Endothelial cell (in vitro differentiated cells): ENCODE data around the gene CERCAM. TPM values are rescaled to one million over a fixed set of nuclear protein-coding genes. Genes with fewer than 3 reads are reported as not detected.

Source experiments
- DNase-seq: peaks from one replicate; pipeline ENCODE4 v3.0.0; 2021; ENCODE audit warnings: low spot score
- H3K27ac Mint-ChIP-seq: one replicate; pipeline ENCODE4 v1.8.0; 2021; ENCODE audit warnings: mixed read lengths, inconsistent platforms; ENCODE audit not compliant: unreplicated experiment
- H3K27me3 Mint-ChIP-seq: one replicate; pipeline ENCODE4 v1.8.0; 2021; ENCODE audit warnings: mild to moderate bottlenecking, moderate library complexity, mixed read lengths, inconsistent platforms; ENCODE audit not compliant: unreplicated experiment
- H3K36me3 Mint-ChIP-seq: one replicate; pipeline ENCODE4 v1.8.0; 2021; ENCODE audit warnings: mild to moderate bottlenecking, low read depth, mixed read lengths, inconsistent platforms; ENCODE audit not compliant: unreplicated experiment
- H3K4me1 Mint-ChIP-seq: one replicate; pipeline ENCODE4 v1.8.0; 2021; ENCODE audit warnings: mild to moderate bottlenecking, mixed read lengths, inconsistent platforms; ENCODE audit not compliant: unreplicated experiment
- H3K4me3 Mint-ChIP-seq: one replicate; pipeline ENCODE4 v1.8.0; 2021; ENCODE audit warnings: mild to moderate bottlenecking, mixed read lengths, inconsistent platforms; ENCODE audit not compliant: unreplicated experiment
- H3K9me3 Mint-ChIP-seq: one replicate; pipeline ENCODE4 v1.8.0; 2021; ENCODE audit warnings: mixed read lengths, inconsistent platforms; ENCODE audit not compliant: unreplicated experiment
- CTCF ChIP-seq: fragments of 200-600 bp; sonication (generic); IDR thresholded peaks from one replicate; pipeline ENCODE4 v1.5.0; 2021; ENCODE audit warnings: antibody characterized with exemption; ENCODE audit not compliant: unreplicated experiment
- total RNA-seq: library from RNA; stranded (reverse); fragmentation: NEBNext Ultra II Directional; extraction: Animal tissue kit (Norgen Biotek cat#: 25700); gene quantifications from one replicate; pipeline ENCODE4 v1.2.1, GENCODE V29; 2021; ENCODE audit not compliant: unreplicated experiment

CERCAM gene
- total RNA-seq, 1 donor from 2014 or later, result 27.9 TPM

GRCh38 chr9:128375865-128376264 lies 44.8 kb upstream of the CERCAM start:
- H3K36me3 Mint-ChIP-seq, result peaks cover 19% of the 10 kb centered on the region
- no peak overlapping the region for H3K27ac Mint-ChIP-seq
- no peaks in the 10 kb centered on the region for H3K9me3 Mint-ChIP-seq
- no peak overlapping the region for H3K4me3 Mint-ChIP-seq
- H3K27me3 Mint-ChIP-seq, result peaks cover 3% of the 10 kb centered on the region
- no peak for DNase-seq
- H3K4me1 Mint-ChIP-seq, result peaks cover 24% of the 10 kb centered on the region
- no peak for TF ChIP-seq CTCF

- no peak overlapping the region for H3K4me3 Mint-ChIP-seq
- no peak for TF ChIP-seq CTCF
- peaks cover 25% of the 10 kb centered on the region for H3K36me3 Mint-ChIP-seq
- H3K4me1 Mint-ChIP-seq, result no peaks in the 10 kb centered on the region
- H3K9me3 Mint-ChIP-seq, result no peaks in the 10 kb centered on the region
- H3K27me3 Mint-ChIP-seq, result peaks cover 1% of the 10 kb centered on the region
- no peak overlapping the region for H3K27ac Mint-ChIP-seq
- no peak for DNase-seq
Measured at GRCh38 chr9:128382261-128382660, 38.4 kb upstream of the CERCAM start.

- Mint-ChIP-seq H3K27me3 (peaks cover 1% of the 10 kb centered on the region), H3K4me1 (no peaks in the 10 kb centered on the region), H3K36me3 (peaks cover 29% of the 10 kb centered on the region), H3K9me3 (no peaks in the 10 kb centered on the region), H3K4me3 (no peak overlapping the region), H3K27ac (no peak overlapping the region)
- no peak for DNase-seq
- TF ChIP-seq CTCF, result no peak
Measured at GRCh38 chr9:128383007-128383753, 37.5 kb upstream of the CERCAM start.

- no peak for DNase-seq
- Mint-ChIP-seq H3K4me1 (no peaks in the 10 kb centered on the region), H3K36me3 (peaks cover 28% of the 10 kb centered on the region), H3K4me3 (no peak overlapping the region), H3K27me3 (peaks cover 1% of the 10 kb centered on the region), H3K27ac (no peak overlapping the region), H3K9me3 (no peaks in the 10 kb centered on the region)
- no peak for TF ChIP-seq CTCF
Measured at GRCh38 chr9:128383791-128384190, 36.9 kb upstream of the CERCAM start.

GRCh38 chr9:128384801-128385495 lies 35.7 kb upstream of the CERCAM start:
- Mint-ChIP-seq H3K27ac (no peak overlapping the region), H3K27me3 (peaks cover 1% of the 10 kb centered on the region), H3K9me3 (no peaks in the 10 kb centered on the region), H3K4me1 (no peaks in the 10 kb centered on the region), H3K36me3 (peaks cover 28% of the 10 kb centered on the region), H3K4me3 (no peak overlapping the region)
- DNase-seq, result no peak
- no peak for TF ChIP-seq CTCF
